H1 (cell line): ENCODE measurements around the gene HMCN1. TPM values are rescaled to one million over a fixed set of nuclear protein-coding genes. Genes with fewer than 3 reads are reported as not detected.

ENCODE experiments used
- JUND ChIP-seq: IDR thresholded peaks from 2 replicates; pipeline ENCODE4 v1.6.1; 2011; ENCODE audit warnings: mild to moderate bottlenecking, improper control_type of control experiment, low read length
- polyA plus RNA-seq, 7 experiments: library from polyadenylated mRNA; depleted of rRNA in 3 of 7; stranded (reverse) in 5 of 7; unstranded in 2 of 7; fragments of >200 nt in 5 of 7; fragments of 200-250 nt in 2 of 7; gene quantifications; 1 replicate in 5 of 7; 2 replicates in 1 of 7; 4 replicates in 1 of 7; pipeline versions ENCODE4 v1.2.1 to v1.2.3, GENCODE V29; 2011 to 2013; ENCODE audit warnings: missing spikeins in 2 of 7, mixed read lengths in 2 of 7
- total RNA-seq: library from RNA; stranded (reverse); fragmentation: NEBNext Ultra II Directional; extraction: Animal tissue kit (Norgen Biotek cat#: 25700); gene quantifications from 2 replicates; pipeline ENCODE4 v1.2.1, GENCODE V29; 2021
- TF ChIP-seq, protein P1 (sequence below): fragments of 300-600 bp; sonication (generic); IDR thresholded peaks from 2 replicates; pipeline ENCODE4 v1.7.1; 2012; ENCODE audit warnings: low read length, moderate library complexity, mild to moderate bottlenecking, inconsistent platforms; ENCODE audit not compliant: insufficient replicate concordance

HMCN1 gene
- total and polyA plus RNA-seq, 2 of the 8 experiments (the other 6 are each of a cell fraction or from before 2014, with no cell fraction given) = 13.8 to 14.6 TPM

DNA sequence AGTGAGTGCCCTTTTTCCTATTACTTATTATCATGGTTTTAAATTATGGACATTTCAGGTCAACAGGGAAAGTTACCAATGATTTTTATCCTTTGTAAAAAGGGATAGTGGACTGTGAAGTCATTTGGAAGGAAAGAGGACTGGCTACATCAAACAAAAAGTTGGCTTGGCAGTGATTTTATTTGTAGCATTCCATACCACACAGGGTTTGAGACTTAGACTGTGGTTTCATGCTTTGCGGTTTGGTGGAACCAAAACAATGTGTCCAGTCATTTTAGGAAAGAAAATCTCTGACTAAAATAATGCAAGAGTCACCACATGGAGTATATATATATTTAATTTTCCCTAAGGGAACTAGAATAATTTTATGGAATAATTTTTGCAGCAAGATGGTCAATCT, 239.5 kb downstream of the HMCN1 start (continued):
- TF ChIP-seq, protein P1, sequence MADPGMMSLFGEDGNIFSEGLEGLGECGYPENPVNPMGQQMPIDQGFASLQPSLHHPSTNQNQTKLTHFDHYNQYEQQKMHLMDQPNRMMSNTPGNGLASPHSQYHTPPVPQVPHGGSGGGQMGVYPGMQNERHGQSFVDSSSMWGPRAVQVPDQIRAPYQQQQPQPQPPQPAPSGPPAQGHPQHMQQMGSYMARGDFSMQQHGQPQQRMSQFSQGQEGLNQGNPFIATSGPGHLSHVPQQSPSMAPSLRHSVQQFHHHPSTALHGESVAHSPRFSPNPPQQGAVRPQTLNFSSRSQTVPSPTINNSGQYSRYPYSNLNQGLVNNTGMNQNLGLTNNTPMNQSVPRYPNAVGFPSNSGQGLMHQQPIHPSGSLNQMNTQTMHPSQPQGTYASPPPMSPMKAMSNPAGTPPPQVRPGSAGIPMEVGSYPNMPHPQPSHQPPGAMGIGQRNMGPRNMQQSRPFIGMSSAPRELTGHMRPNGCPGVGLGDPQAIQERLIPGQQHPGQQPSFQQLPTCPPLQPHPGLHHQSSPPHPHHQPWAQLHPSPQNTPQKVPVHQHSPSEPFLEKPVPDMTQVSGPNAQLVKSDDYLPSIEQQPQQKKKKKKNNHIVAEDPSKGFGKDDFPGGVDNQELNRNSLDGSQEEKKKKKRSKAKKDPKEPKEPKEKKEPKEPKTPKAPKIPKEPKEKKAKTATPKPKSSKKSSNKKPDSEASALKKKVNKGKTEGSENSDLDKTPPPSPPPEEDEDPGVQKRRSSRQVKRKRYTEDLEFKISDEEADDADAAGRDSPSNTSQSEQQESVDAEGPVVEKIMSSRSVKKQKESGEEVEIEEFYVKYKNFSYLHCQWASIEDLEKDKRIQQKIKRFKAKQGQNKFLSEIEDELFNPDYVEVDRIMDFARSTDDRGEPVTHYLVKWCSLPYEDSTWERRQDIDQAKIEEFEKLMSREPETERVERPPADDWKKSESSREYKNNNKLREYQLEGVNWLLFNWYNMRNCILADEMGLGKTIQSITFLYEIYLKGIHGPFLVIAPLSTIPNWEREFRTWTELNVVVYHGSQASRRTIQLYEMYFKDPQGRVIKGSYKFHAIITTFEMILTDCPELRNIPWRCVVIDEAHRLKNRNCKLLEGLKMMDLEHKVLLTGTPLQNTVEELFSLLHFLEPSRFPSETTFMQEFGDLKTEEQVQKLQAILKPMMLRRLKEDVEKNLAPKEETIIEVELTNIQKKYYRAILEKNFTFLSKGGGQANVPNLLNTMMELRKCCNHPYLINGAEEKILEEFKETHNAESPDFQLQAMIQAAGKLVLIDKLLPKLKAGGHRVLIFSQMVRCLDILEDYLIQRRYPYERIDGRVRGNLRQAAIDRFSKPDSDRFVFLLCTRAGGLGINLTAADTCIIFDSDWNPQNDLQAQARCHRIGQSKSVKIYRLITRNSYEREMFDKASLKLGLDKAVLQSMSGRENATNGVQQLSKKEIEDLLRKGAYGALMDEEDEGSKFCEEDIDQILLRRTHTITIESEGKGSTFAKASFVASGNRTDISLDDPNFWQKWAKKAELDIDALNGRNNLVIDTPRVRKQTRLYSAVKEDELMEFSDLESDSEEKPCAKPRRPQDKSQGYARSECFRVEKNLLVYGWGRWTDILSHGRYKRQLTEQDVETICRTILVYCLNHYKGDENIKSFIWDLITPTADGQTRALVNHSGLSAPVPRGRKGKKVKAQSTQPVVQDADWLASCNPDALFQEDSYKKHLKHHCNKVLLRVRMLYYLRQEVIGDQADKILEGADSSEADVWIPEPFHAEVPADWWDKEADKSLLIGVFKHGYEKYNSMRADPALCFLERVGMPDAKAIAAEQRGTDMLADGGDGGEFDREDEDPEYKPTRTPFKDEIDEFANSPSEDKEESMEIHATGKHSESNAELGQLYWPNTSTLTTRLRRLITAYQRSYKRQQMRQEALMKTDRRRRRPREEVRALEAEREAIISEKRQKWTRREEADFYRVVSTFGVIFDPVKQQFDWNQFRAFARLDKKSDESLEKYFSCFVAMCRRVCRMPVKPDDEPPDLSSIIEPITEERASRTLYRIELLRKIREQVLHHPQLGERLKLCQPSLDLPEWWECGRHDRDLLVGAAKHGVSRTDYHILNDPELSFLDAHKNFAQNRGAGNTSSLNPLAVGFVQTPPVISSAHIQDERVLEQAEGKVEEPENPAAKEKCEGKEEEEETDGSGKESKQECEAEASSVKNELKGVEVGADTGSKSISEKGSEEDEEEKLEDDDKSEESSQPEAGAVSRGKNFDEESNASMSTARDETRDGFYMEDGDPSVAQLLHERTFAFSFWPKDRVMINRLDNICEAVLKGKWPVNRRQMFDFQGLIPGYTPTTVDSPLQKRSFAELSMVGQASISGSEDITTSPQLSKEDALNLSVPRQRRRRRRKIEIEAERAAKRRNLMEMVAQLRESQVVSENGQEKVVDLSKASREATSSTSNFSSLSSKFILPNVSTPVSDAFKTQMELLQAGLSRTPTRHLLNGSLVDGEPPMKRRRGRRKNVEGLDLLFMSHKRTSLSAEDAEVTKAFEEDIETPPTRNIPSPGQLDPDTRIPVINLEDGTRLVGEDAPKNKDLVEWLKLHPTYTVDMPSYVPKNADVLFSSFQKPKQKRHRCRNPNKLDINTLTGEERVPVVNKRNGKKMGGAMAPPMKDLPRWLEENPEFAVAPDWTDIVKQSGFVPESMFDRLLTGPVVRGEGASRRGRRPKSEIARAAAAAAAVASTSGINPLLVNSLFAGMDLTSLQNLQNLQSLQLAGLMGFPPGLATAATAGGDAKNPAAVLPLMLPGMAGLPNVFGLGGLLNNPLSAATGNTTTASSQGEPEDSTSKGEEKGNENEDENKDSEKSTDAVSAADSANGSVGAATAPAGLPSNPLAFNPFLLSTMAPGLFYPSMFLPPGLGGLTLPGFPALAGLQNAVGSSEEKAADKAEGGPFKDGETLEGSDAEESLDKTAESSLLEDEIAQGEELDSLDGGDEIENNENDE = no peak
- no peak for TF ChIP-seq JUND
